Right atrium auricular region (tissue), 2 donors: ENCODE results near the gene B4GALT3. TPM values are rescaled to one million over a fixed set of nuclear protein-coding genes. Genes with fewer than 3 reads are reported as not detected.

Experiments
- DNase-seq: peaks from one replicate; pipeline ENCODE4 v3.0.0-alpha.2; 2019; ENCODE audit warnings: low spot score
- H3K27ac ChIP-seq, 2 donors: fragments of 200-600 bp; sonication (generic); 1 replicate in 1 of 2; 2 replicates in 1 of 2; pipeline ENCODE4 v1.5.1; 2016 to 2019
- H3K27me3 ChIP-seq, 2 donors: fragments of 200-600 bp; sonication (generic); one replicate each; pipeline versions ENCODE4 v1.5.1 to v1.6.0; 2017 to 2019
- H3K36me3 ChIP-seq: fragments of 200-600 bp; sonication (generic); one replicate; pipeline ENCODE4 v1.5.1; 2016
- H3K4me1 ChIP-seq, 2 donors: fragments of 200-600 bp; sonication (generic); one replicate each; pipeline versions ENCODE4 v1.5.1 to v1.6.0; 2017 to 2019
- H3K4me3 ChIP-seq, 2 donors: fragments of 200-600 bp; sonication (generic); 1 replicate in 1 of 2; 2 replicates in 1 of 2; pipeline ENCODE4 v1.5.1; 2017 to 2019; ENCODE audit warnings: mild to moderate bottlenecking in 1 of 2, moderate library complexity in 1 of 2
- H3K9me3 ChIP-seq, 2 donors: fragments of 200-600 bp; sonication (generic); one replicate each; pipeline ENCODE4 v1.5.1; 2019
- total RNA-seq, 2 donors: library from RNA; depleted of rRNA; stranded (reverse); fragments of >200 nt; gene quantifications; one replicate each; pipeline ENCODE4 v1.1.0, GENCODE V29; 2016
- TF ChIP-seq, protein P1 (sequence below), 2 donors: fragments of 200-600 bp; sonication (generic); IDR thresholded peaks; one replicate each; pipeline ENCODE4 v1.5.1; 2019; ENCODE audit warnings: antibody characterized with exemption in 2 of 2

The B4GALT3 gene
- total RNA-seq, 2 donors from 2014 or later: 24.3 to 32.7 TPM

DNA sequence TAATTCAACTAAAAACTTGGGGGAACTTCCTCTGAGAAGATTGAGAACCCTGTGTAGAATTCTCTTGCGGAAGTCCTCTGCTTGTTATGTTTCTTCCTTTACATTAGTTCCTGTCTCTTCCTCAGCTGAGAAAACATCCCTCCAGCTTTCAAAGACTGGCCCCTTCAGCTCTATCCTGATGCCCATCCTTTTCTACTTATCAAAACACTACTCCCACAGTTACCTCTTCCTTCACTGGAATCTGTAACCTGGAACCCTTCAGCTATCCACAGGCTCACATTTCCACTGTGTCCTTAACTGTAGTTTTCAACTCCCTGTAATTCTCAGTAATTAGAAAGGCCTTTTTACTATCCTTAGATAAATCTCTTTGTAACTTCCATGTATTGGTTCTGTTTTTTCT lies 38.9 kb downstream of the B4GALT3 start:
- no peaks in the 10 kb centered on the region for H3K36me3 ChIP-seq
- H3K27ac ChIP-seq: peak overlapping the region in 1 of 2 donors; percentile 11
- TF ChIP-seq, protein P1, sequence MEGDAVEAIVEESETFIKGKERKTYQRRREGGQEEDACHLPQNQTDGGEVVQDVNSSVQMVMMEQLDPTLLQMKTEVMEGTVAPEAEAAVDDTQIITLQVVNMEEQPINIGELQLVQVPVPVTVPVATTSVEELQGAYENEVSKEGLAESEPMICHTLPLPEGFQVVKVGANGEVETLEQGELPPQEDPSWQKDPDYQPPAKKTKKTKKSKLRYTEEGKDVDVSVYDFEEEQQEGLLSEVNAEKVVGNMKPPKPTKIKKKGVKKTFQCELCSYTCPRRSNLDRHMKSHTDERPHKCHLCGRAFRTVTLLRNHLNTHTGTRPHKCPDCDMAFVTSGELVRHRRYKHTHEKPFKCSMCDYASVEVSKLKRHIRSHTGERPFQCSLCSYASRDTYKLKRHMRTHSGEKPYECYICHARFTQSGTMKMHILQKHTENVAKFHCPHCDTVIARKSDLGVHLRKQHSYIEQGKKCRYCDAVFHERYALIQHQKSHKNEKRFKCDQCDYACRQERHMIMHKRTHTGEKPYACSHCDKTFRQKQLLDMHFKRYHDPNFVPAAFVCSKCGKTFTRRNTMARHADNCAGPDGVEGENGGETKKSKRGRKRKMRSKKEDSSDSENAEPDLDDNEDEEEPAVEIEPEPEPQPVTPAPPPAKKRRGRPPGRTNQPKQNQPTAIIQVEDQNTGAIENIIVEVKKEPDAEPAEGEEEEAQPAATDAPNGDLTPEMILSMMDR (IDR thresholded peaks at IDR 0.05): no peak
- no peak overlapping the region for H3K4me3 ChIP-seq
- H3K27me3 ChIP-seq: no peaks in the 10 kb centered on the region
- no peaks in the 10 kb centered on the region for H3K9me3 ChIP-seq
- H3K4me1 ChIP-seq: peaks cover 0 to 12% of the 10 kb centered on the region in 2 donors
- no peak for DNase-seq

DNA sequence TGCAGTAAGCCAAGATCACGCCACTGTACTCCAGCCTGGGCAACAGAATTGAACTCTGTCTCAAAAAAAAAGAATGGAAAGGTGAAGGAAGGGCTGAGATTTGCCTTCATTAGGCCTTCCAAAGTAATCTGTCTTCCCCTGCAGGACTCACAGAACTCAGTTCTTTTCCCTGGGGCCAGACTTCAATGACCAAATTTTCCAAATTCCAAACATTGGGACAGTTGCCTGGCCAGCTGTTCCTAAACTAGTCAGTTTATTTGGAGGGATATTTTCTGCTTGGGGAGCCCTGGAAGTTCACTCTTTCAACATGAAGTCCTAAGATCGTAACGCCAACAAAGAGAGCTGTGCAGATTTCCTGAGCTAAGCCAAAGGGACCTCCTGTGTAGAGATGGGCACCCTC lies 39.4 kb downstream of the B4GALT3 start:
- H3K27ac ChIP-seq: no peak overlapping the region

DNA sequence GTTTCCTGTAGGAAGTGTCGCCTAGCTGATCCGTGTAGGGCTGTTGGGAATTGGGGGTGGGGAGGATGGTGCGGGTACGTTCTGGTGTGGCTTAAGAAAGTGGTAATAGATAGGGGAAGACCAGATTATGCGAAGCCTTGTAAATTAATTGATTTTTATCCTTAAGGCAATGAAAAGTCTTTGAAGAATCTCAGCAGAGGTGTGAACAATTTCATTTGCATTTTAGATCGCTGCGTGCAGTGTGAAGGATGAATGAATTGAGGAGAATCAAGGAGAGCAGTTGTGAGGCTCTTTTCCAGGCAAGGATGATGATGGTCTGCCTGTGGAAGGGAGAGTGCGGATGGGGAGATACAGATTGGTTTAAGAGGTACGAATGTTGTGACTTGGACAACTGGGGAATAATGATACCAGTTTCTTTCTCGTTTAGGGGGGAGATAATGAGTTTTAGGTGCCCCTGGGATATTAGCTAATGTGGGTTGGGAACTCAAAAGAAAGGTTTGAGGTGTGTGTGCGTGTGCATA lies 44.0 kb downstream of the B4GALT3 start:
- TF ChIP-seq, protein P1 (IDR thresholded peaks at IDR 0.05): no peak
- Histone ChIP-seq H3K27me3 (no peaks in the 10 kb centered on the region), H3K27ac (peak overlapping the region; percentile 93 to 95), H3K4me3 (peak overlapping the region; percentile 81 to 83), H3K9me3 (no peaks in the 10 kb centered on the region), H3K4me1 (peaks cover 0 to 32% of the 10 kb centered on the region in 2 donors), H3K36me3 (peaks cover 10% of the 10 kb centered on the region)
- no peak for DNase-seq

More for the DNA sequence above, 39.4 kb downstream of the B4GALT3 start:
- no peak for DNase-seq
- TF ChIP-seq, protein P1 (IDR thresholded peaks at IDR 0.05): no peak
- Histone ChIP-seq H3K4me1 (peaks cover 0 to 14% of the 10 kb centered on the region in 2 donors), H3K27me3 (no peaks in the 10 kb centered on the region), H3K36me3 (no peaks in the 10 kb centered on the region), H3K9me3 (no peaks in the 10 kb centered on the region), H3K4me3 (no peak overlapping the region)

DNA sequence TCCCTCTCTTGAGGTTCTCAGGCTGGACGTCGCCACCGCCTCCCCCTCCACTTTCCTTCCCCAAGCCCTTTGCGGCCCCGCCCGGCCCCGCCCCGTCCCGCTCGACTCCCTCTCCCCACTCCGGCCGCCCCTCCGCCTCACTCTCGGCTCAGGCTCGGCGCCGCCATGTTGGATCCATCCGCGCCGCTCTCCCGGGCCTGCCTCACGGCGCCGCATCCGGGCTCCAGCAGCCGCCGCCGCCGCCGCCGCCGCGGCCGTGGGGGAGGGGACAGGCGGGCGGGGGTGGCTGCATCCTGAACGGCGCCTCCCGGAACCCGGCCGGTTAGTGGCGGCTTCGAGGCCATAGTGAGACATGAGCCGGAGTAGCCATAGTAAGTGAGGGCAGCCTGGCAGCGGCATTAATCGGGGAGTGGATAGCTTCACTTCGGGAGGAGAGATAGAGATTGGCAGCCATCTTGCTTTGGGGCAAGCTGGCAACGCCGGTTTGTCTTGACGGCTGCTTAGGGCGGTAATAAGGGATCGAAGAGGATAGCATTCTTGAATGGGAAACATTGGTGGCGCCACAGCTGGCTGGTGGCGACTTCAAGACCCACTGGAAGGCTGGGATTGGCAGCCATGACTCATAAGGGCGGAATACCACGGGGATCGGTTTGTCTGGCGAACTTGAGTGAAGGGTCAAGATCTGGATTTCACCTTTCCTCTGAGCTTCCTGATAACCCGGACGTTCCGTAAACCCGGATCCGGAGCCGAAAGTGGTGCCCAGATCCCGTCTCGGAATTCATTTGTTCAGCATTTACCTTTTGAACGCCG lies 44.7 kb downstream of the B4GALT3 start, which contains the start of gene DEDD:
Gene DEDD, minus strand, starts transcription at position 258 of the 810 bp plus-strand sequence. CDS start 8,205 bp downstream, outside the sequence.
- TF ChIP-seq, protein P1 (IDR thresholded peaks at IDR 0.05): no peak
- Histone ChIP-seq H3K9me3 (no peaks in the 10 kb centered on the region), H3K4me3 (peak within 1 kb of the TSS; percentile 81 to 83), H3K4me1 (peaks cover 0 to 37% of the 10 kb centered on the region in 2 donors), H3K27me3 (no peaks in the 10 kb centered on the region), H3K27ac (peak within 1 kb of the TSS; percentile 93 to 95), H3K36me3 (peaks cover 15% of the 10 kb centered on the region)
- DNase-seq: peak; percentile 95

DNA sequence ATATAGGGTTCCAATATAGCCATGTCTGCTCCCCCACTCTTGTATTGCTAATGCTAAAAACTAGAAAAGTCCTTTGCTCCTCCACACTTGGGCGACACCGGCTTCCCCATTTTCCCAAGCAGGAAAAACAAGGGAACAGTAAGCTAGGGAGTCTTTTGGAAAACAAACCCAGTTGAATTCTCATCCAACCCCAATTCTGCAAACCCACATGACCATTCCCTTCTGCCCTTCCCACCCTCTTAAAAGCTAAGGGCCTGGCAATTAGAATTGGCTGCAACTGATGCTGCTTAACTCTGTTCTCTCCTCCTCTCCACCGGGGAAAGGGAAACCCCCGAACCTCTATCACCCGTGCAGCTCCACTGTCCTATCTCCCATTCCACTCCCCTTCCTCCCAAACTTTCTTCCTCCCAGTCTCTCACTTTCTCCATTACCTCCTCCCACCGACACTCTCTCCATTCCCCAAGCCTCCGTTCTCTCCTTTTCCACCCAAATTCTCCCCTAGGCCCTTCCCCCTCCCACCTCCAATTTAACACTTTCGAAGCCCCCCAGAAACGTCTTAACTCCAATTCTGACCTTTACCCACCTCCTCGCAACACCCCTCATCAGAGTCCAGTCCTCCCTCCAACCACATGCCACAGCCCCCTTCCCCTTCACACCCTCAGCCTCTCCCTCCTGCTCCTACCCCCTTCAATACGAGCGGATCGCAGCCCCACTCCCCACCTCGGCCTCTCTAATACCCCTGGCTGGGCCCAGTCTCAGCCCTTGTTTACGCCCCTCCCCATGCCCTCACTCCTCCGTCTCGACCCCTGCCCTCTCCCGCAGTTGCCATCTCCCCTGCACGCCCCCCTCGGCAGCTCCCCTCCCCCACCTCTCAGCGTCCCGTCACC lies 45.5 kb downstream of the B4GALT3 start:
- Histone ChIP-seq H3K36me3 (peaks cover 20% of the 10 kb centered on the region), H3K27ac (peak overlapping the region; percentile 93 to 95), H3K27me3 (no peaks in the 10 kb centered on the region), H3K4me3 (peak overlapping the region; percentile 81 to 83), H3K9me3 (no peaks in the 10 kb centered on the region), H3K4me1 (peaks cover 0 to 37% of the 10 kb centered on the region in 2 donors)
- TF ChIP-seq, protein P1 (IDR thresholded peaks at IDR 0.05): no peak
- DNase-seq: no peak
